Fibroblast of mammary gland (primary cell): ENCODE measurements around the gene USO1.
"Not testable (repeated sequence)": the region's sequence is repeated elsewhere in the genome, so short reads cannot be mapped to it uniquely, and the experiment has no call there.

ENCODE experiments used
- DNase-seq: peaks from one replicate; pipeline ENCODE4 v3.0.0-alpha.2; 2010; ENCODE audit warnings: low read depth
- H3K4me3 ChIP-seq: 2 replicates; pipeline ENCODE4 v1.5.1; 2011; ENCODE audit warnings: low read depth, mild to moderate bottlenecking, low read length, moderate library complexity; ENCODE audit not compliant: control insufficient read depth
- CTCF ChIP-seq: conservative IDR thresholded peaks from 2 replicates; pipeline ENCODE4 v1.5.1; 2011; ENCODE audit warnings: low read depth, low read length, inconsistent platforms; ENCODE audit not compliant: control insufficient read depth, insufficient read depth

USO1 gene

GRCh38 chr4:75685546-75686189 is 38.7 kb upstream of the USO1 start:
- H3K4me3 ChIP-seq, result no peak overlapping the region
- no peak for DNase-seq
- TF ChIP-seq CTCF, result no peak

GRCh38 chr4:75686346-75686745 is 38.0 kb upstream of the USO1 start:
- peak; percentile 6 for DNase-seq
- H3K4me3 ChIP-seq, result no peak overlapping the region
- no peak for TF ChIP-seq CTCF

GRCh38 chr4:75687125-75687524 is 37.3 kb upstream of the USO1 start:
- not testable (repeated sequence) for DNase-seq

GRCh38 chr4:75692066-75692465 is 32.3 kb upstream of the USO1 start:
- not testable (repeated sequence) for H3K4me3 ChIP-seq, DNase-seq

More at GRCh38 chr4:75687125-75687524, 37.3 kb upstream of the USO1 start:
- not testable (repeated sequence) for H3K4me3 ChIP-seq

GRCh38 chr4:75696071-75696470 is 28.3 kb upstream of the USO1 start:
- DNase-seq, result no peak
- no peak overlapping the region for H3K4me3 ChIP-seq
- no peak for TF ChIP-seq CTCF

- H3K4me3 ChIP-seq, result no peak overlapping the region
- no peak for DNase-seq
- no peak for TF ChIP-seq CTCF
These were observed 27.8 kb upstream of the USO1 start for GRCh38 chr4:75696581-75696980.

- TF ChIP-seq CTCF, result no peak
- no peak for DNase-seq
- no peak overlapping the region for H3K4me3 ChIP-seq
These were observed 26.0 kb upstream of the USO1 start for GRCh38 chr4:75698162-75698962.

- TF ChIP-seq CTCF, result no peak
- DNase-seq, result no peak
- no peak overlapping the region for H3K4me3 ChIP-seq
These were observed 25.5 kb upstream of the USO1 start for GRCh38 chr4:75698963-75699228.
